ENCODE measurements around the gene LAP3.

- TF ChIP-seq POLR2A (IDR thresholded peaks at IDR 0.05; ENCODE audit: low read depth) (no peak), EP300 (IDR thresholded peaks at IDR 0.05) (no peak)
- TF ChIP-seq, protein P1, sequence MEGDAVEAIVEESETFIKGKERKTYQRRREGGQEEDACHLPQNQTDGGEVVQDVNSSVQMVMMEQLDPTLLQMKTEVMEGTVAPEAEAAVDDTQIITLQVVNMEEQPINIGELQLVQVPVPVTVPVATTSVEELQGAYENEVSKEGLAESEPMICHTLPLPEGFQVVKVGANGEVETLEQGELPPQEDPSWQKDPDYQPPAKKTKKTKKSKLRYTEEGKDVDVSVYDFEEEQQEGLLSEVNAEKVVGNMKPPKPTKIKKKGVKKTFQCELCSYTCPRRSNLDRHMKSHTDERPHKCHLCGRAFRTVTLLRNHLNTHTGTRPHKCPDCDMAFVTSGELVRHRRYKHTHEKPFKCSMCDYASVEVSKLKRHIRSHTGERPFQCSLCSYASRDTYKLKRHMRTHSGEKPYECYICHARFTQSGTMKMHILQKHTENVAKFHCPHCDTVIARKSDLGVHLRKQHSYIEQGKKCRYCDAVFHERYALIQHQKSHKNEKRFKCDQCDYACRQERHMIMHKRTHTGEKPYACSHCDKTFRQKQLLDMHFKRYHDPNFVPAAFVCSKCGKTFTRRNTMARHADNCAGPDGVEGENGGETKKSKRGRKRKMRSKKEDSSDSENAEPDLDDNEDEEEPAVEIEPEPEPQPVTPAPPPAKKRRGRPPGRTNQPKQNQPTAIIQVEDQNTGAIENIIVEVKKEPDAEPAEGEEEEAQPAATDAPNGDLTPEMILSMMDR (IDR thresholded peaks at IDR 0.05), result no peak
Observed at GRCh38 chr4:17546678-17547077, 30.3 kb upstream of the LAP3 start.
